Esophagus muscularis mucosa (tissue), 4 donors: ENCODE data around the gene MSL2.

ENCODE experiments used
- CTCF ChIP-seq, 3 experiments: fragments of 200-600 bp in 2 of 3; fragments of 450-650 bp in 1 of 3; sonication (generic) in 2 of 3; IDR thresholded peaks; one replicate each; pipeline ENCODE4 v1.5.1; 2017 to 2019; ENCODE audit warnings: antibody characterized with exemption in 3 of 3, mild to moderate bottlenecking in 2 of 3, moderate library complexity in 1 of 3
- EP300 ChIP-seq: sonication (generic); formaldehyde crosslinking; IDR thresholded peaks from one replicate; pipeline ENCODE4 v1.6.1; 2017; ENCODE audit warnings: antibody characterized with exemption
- POLR2A ChIP-seq: fragments of 450-650 bp; IDR thresholded peaks from one replicate; pipeline ENCODE4 v1.6.1; 2017; ENCODE audit warnings: antibody characterized with exemption, moderate library complexity, mild to moderate bottlenecking, low read depth
- POLR2AphosphoS5 ChIP-seq, 2 donors: sonication (generic); formaldehyde crosslinking; IDR thresholded peaks; one replicate each; pipeline ENCODE4 v1.6.1; 2017; ENCODE audit warnings: antibody characterized with exemption in 2 of 2

- TF ChIP-seq CTCF (IDR thresholded peaks at IDR 0.05) (no peak), POLR2A (no peak), POLR2AphosphoS5 (IDR thresholded peaks at IDR 0.05) (no peak), EP300 (no peak)
Measured at GRCh38 chr3:136184703-136185102, 11.4 kb downstream of the MSL2 start.
